ENCODE measurements around the gene TMTC2.

GRCh38 chr12:82835217-82835616 lies 148.5 kb downstream of the TMTC2 start:
- TF ChIP-seq GATA3 (IDR thresholded peaks at IDR 0.05; ENCODE audit: low read depth, low read length) (no peak), GATA2 (IDR thresholded peaks at IDR 0.05; ENCODE audit: low read depth, low read length) (no peak)
